ENCODE measurements around the gene KCNA10. TPM values are rescaled to one million over a fixed set of nuclear protein-coding genes. Genes with fewer than 3 reads are reported as not detected.

Gene KCNA10
- total RNA-seq, 1 experiment from 2014 or later = not detected

GRCh38 chr1:110490791-110491451 lies 28.1 kb downstream of the KCNA10 start:
- Histone ChIP-seq H3K4me1 (ENCODE audit: insufficient read depth, low read length) (peaks cover 7% of the 10 kb centered on the region; the same call in 1 of the 2 replicates), H3K9me2 (replicated peaks; ENCODE audit: low read length) (no peaks in the 10 kb centered on the region), H3K79me2 (ENCODE audit: low read length) (no peaks in the 10 kb centered on the region), H3K27me3 (ENCODE audit: low read length) (no peaks in the 10 kb centered on the region), H3K9ac (ENCODE audit: low read length) (no peak overlapping the region), H3F3A (ENCODE audit: low read length, unreplicated experiment) (no peaks in the 10 kb centered on the region), H3K4me2 (ENCODE audit: low read length) (no peak overlapping the region), H2AFZ (ENCODE audit: low read length) (no peak overlapping the region), H3K4me3 (ENCODE audit: low read length) (no peak overlapping the region), H3K27ac (ENCODE audit: low read length) (no peak overlapping the region), H3K9me3 (ENCODE audit: low read length) (no peaks in the 10 kb centered on the region), H3K36me3 (ENCODE audit: low read depth, low read length) (no peaks in the 10 kb centered on the region), H4K20me1 (ENCODE audit: low read length) (no peaks in the 10 kb centered on the region)
- POLR2A ChIA-PET (ENCODE audit: unreplicated experiment) = no interaction called here
- intact Hi-C loops (cut with micrococcal nuclease) = no loop called here
- no peak for DNase-seq
- BruUV-seq (replicated peaks) = no TSS peak
- CTCF ChIA-PET = no interaction called here
- ATAC-seq = no peak
- no peak for TF ChIP-seq EZH2 (IDR thresholded peaks at IDR 0.05; ENCODE audit: low read length, unreplicated experiment)
- TF ChIP-seq EZH2phosphoT487 (IDR thresholded peaks at IDR 0.05; ENCODE audit: borderline replicate concordance, low read length) = no peak
- TF ChIP-seq CTCF (conservative IDR thresholded peaks at IDR 0.05; ENCODE audit: low read depth, low read length) = no peak

GRCh38 chr1:110489973-110490542 lies 28.9 kb downstream of the KCNA10 start:
- H3K9ac ChIP-seq (ENCODE audit: low read length) = no peak overlapping the region
- DNase-seq = no peak

More at GRCh38 chr1:110489973-110490542, 28.9 kb downstream of the KCNA10 start:
- ChIA-PET POLR2A (ENCODE audit: unreplicated experiment) (no interaction called here), CTCF (no interaction called here)
- Histone ChIP-seq H2AFZ (ENCODE audit: low read length) (no peak overlapping the region), H3K4me3 (ENCODE audit: low read length) (no peak overlapping the region), H3K79me2 (ENCODE audit: low read length) (no peaks in the 10 kb centered on the region), H3K36me3 (ENCODE audit: low read depth, low read length) (no peaks in the 10 kb centered on the region), H3K4me1 (ENCODE audit: insufficient read depth, low read length) (peaks cover 7% of the 10 kb centered on the region; the same call in 1 of the 2 replicates), H3K9me3 (ENCODE audit: low read length) (no peaks in the 10 kb centered on the region), H3F3A (ENCODE audit: low read length, unreplicated experiment) (no peaks in the 10 kb centered on the region), H3K9me2 (replicated peaks; ENCODE audit: low read length) (no peaks in the 10 kb centered on the region), H3K4me2 (ENCODE audit: low read length) (no peak overlapping the region), H4K20me1 (ENCODE audit: low read length) (no peaks in the 10 kb centered on the region), H3K27ac (ENCODE audit: low read length) (no peak overlapping the region), H3K27me3 (ENCODE audit: low read length) (no peaks in the 10 kb centered on the region)
- TF ChIP-seq EZH2 (IDR thresholded peaks at IDR 0.05; ENCODE audit: low read length, unreplicated experiment) (no peak), CTCF (conservative IDR thresholded peaks at IDR 0.05; ENCODE audit: low read depth, low read length) (no peak), EZH2phosphoT487 (IDR thresholded peaks at IDR 0.05; ENCODE audit: borderline replicate concordance, low read length) (no peak)
- no TSS peak for BruUV-seq (replicated peaks)
- intact Hi-C loops (cut with micrococcal nuclease) = no loop called here
- no peak for ATAC-seq
